Hematopoietic multipotent progenitor cell (in vitro differentiated cells): Measurements from ENCODE around the gene TMEM45B. TPM values are rescaled to one million over a fixed set of nuclear protein-coding genes. Genes with fewer than 3 reads are reported as not detected.
"Not testable (repeated sequence)": the region's sequence is repeated elsewhere in the genome, so short reads cannot be mapped to it uniquely, and the experiment has no call there.

Source experiments
- DNase-seq, 3 donors: peaks; one replicate each; pipeline ENCODE4 v3.0.0-alpha.2; 2011 to 2015; ENCODE audit warnings: low read depth in 2 of 3, low spot score in 2 of 3
- total RNA-seq: library from RNA; depleted of rRNA; stranded (reverse); fragments of >200 nt; gene quantifications from one replicate; pipeline ENCODE4 v1.2.3, GENCODE V29; 2012

TMEM45B gene
- total RNA-seq, 1 donor, result 0.27 TPM

DNA sequence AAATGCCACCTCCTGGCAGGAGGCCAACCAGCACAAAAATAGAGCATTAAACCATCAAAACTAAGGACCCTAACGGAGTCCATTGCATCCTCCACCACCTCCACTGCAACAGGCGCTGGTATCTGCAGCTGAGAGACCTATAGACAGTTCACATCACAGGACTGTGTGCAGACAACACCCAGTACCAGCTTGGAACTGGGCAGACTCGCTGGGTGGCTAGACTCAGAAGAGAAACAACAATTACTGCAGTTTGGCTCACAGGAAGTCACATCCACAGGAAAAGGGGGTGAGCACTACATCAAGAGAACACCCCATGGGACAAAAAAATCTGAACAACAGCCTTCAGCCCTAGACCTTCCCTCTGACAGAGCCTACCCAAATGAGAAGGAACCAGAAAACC is 11.6 kb upstream of the TMEM45B start:
- DNase-seq, result no peak

DNA sequence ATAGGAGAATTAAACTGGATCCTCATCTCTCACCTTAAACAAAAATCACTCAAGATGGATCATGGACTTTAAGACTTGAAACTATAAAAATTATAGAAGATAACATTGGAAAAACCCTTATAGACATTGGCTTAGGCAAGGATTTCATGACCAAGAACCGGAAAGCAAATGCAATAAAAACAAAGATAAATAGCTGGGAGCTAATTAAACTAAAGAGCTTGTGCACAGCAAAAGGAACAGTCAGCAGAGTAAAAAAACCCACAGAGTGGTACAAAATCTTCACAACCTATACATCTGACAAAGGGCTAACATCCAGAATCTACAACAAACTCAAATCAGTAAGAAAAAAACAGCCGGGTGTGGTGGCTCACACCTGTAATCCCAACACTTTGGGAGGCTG is 7.4 kb upstream of the TMEM45B start:
- DNase-seq, result not testable (repeated sequence)

DNA sequence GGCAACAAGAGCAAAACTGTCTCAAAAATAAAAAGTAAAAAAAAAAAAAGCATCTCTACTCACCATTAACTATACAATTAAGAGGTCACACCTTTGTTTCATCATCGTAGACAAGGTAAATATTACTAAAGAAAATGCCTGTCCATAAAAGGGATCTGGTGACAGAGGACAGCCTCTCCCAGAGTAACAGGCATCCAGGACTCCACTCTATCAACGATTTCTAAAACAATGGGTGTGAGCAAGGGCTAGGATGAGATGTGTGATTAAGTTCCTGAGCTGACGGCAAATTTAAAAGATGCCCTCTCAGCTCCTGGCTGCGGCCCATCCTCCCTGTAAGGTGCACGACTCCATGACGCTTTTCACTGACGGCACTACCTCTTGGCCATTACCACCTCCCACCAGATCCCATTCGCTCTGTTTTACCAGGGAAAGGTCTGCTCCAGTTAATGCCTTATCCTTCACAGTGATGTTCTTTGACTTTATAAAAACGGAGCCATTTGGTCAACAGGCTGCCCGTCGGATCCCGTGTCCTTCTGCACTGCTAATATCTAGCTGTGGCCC is 2.3 kb upstream of the TMEM45B start:
- DNase-seq, result no peak

DNA sequence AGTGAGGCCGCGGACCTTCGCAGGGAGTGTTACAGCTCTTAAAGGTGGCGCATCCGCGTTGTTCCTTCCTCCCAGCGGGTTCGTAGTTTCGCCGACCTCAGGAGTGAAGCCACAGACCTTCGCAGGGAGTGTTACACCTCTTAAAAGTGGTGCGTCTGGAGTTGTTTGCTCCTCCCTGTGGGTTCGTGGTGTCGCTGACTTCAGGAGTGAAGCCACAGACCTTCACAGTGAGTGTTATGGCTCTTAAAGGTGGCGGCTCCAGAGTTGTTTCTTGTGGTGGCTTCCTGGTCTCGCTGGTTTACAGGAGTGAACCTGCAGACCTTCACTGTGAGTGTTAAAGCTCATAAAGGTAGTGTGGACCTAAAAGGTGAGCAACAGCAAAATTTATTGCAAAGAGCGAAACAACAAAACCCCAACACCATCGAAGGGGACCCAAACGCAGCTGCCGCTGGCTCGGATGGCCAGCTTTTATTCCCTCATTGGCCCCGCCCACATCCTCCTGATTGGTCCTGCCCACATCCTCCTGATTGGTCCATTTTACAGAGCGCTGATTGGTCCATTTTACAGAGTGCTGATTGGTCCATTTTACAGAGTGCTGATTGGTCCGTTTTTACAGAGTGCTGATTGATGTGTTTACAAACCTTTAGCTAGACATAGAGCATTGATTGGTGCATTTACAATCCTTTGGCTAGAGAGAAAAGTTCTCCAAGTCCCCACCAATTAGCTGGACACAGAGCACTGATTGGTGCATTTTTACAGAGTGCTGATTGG is 1.2 kb upstream of the TMEM45B start:
- DNase-seq, result peak in 2 of 3 donors; percentile 14 to 54

DNA sequence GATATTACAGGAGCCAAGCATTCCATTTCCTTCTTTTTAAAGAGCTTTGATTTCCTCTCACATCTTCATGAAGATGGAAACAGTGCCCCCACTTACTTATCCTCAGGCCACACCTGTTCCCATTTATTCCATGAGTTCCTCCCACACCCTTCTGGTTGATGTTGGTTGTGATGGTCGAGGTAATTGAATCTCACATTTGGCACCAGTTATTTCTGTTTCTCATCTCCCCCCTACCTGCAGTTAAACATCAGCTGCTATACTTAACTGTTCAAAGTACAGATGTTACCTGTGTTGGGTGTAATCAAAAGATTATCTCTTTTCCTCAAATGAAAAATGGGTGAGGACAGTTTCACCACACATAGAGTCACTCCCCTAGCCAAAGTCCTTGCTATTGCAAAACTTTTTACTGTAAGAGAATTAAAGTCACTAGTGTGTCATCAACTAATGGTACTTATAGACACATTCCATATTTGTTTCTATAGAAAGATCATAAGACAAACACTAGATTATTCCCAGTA is 1.9 kb downstream of the TMEM45B start:
- DNase-seq, result no peak

DNA sequence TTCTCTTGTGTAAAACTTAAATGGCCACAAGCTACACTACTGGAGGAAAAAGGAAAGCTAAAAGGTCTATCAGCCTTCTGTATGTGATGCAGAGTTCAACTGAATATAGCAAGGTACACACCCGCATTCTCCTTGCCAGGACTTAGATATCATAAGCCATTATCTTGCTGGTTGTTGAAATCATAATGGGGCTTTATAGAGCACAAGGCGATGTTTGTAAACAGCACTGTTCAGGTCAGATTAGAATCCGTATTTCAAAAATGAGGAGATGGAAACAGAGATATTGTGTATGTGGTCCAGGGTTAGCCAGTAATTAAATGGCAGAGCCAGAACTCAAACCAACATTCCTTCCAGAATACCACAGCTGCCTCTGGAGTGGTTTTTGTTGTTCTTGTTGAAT is 2.6 kb downstream of the TMEM45B start:
- not testable (repeated sequence) for DNase-seq

DNA sequence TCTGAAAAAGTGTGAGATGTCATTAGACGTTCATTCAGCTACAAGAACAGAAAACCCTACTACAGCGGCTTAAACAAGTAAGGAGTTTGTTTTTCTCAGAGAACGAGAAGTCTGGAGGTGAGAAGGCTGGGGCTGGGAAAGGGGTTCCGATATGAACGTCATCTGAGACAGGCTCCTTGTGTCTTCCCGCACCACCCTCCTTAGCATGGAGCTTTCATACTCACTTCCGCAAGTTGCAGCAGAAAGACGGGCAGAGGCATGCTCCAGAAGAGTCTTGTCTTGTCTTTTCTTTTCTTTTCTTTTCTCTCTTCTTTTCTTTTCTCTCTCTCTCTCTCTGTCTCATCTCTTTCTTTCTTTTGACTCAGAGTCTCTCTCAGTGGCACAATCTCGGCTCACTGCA is 3.6 kb downstream of the TMEM45B start:
- no peak for DNase-seq

DNA sequence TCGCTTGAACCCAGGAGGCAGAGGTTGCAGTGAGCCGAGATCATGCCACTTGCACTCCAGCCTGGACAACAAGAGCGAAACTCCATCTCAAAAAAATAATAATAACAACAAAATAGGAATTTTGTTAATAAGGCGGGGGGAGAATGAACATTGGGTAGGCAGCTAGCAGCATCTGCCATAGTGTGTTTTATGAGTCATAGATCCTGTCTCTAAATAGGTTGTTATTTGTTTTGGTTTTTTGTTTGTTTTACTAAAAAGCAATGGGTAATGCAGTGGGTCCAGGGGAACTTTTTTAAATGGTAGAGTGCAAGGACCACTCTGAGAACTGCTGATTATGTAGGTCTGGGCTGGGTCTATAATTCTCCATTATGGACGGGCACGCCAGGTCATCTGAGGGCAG is 4.6 kb downstream of the TMEM45B start:
- DNase-seq, result not testable (repeated sequence)

DNA sequence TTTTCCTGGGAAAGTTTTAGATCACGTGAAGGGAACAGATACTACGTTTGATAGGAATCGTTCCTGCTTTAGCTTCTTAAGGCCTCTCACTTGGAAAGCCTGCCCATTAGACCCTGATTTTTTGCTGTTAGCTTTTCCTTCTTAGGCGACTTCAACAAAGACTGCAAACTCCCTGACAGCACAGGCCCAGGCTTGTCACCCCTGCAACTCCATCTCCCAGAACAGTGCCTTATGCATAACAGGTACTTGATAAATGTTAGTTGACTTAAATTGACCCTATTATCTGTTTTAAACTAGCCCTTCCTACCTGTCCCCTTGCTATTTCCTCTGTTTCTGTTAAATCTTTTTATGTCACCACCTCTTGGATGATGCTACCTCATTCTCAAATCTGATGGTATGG is 7.6 kb downstream of the TMEM45B start:
- not testable (repeated sequence) for DNase-seq

DNA sequence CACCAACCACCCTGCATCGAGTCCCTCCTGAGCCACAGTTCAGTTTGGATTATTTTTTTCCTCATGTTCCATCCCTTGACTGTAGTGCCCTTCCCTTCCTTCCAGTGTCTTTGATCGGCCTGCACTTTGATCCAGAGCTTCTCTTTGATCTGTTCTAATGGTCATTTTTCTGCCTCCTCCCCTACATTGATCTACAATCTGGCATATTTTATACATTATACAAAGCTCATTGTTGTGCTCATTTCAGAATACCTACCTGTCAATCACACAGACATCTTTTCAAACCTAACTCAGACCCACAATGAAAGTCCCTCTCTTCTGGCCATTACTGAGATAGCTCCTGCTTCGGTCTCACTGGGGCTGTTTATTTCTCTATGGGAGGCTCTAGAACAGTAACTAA is 8.2 kb downstream of the TMEM45B start:
- not testable (repeated sequence) for DNase-seq

DNA sequence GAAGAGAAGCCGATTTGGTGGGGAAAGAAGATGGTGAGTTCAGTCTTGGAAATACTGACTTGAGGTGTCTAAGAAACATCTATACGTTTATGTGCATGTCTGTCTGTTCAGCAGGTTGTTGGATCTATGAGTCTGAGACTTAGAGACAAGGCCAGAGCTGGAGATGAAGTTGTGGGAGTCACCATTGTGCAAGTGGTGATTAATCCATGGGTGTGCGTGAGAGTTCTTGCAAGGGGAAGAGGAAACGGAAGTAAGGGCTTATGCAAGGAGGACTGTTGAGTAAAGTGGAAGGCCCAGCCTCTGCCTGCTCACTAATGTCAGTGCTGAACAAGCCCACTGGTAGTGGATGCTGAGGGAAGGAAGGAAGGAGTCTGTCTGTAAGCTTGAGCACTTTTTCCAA is 9.7 kb downstream of the TMEM45B start:
- peak in 1 of 3 donors; percentile 13 for DNase-seq

DNA sequence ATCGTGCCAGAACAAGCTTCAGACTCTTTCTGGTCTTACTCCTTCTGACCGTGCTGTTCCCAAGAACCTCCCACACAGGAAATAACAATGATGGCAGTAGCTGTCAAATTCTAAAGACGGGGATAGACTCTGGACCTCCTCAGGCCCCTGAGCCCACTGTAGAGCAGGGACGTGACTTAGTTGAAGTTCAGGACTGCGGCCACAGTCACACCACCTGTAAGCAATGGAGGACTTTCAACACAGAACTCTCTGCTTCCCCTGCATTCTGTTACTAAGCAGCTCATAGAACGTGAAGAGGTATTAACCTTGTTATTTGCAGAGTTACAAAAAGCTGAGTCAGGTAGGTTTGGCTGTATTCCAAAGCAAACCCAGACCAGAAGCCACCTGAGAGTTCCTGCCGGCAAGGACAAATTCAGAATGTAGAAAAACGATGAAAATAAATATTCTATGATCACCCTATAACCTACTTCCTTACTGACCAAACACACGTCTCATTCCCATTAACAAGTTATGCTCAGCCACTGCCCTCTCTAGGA is 12.7 kb downstream of the TMEM45B start:
- peak in 2 of 3 donors; percentile 34 to 63 for DNase-seq

DNA sequence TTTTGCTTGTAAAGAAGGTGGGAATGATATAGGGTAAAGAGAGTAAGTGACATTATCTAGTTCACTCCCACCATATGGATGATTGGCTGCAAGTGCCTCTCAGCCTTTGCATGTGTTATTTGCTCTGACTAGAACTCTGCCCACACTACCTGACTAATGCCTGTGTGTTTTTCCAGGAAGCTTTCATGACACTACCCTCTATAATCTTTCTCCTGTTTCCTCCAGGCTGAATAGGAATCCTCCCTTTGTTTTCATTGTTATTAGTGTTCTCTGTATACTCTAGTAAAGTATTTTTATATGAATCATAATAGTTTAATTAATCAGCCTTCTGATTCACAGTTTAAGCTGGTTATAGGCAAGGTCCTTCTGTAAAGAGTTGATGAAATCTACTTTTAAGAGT is 13.8 kb downstream of the TMEM45B start:
- not testable (repeated sequence) for DNase-seq

DNA sequence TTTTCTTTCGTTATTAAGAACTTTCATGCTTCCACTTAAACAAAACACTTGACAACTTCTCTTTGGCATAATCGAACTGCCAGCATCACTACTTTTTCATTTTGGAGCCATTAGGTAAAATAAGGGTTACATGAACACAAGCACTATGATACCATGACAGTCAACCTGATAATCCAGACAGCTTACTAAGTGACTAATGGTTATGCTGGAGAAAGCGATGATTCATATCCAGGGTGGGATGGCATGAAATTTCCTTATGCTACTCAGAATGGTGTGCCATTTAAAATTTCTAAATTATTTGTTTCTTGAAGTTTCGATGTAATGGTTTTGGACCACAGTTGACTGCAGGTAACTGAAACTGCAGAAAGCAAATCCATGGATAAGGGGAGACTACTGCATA is 15.6 kb downstream of the TMEM45B start:
- DNase-seq, result not testable (repeated sequence)

DNA sequence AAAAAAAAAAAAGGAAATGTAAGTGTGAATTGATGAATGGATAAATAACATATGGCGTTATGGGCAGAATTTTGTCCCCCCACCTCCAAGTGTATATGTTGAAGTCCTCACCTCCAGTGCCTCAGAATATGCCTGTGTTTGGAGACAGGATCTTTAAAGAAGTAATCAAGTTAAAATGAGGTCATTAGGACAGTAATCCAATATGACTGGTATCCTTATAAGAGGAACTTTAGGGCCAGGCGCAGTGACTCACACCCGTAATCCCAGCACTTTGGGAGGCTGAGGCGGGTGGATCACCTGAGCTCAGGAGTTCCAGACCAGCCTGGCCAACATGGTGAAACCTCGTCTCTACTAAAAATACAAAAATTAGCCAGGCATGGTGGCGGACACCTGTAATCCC is 17.6 kb downstream of the TMEM45B start:
- not testable (repeated sequence) for DNase-seq

DNA sequence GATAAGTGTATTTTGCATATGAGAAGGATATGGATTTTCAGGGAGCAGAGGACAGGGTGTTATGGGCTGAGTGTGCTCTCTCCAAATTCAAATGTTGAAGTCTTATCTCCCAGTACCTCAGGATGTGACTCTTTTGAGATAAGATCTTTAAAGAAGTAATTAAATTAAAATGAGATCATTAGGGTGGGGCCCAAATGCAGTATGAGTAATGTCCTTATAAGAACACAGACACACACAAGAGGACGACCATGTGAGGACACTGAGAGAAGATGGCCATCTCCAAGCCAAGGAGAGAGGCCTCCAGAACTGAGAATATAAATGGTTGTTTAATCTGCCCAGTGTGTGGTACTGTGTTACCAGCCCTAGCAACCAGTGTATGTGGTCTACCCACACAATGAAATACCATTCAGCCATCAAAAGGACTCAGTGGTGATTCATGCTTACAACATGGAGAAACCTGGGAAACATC is 20.8 kb downstream of the TMEM45B start:
- DNase-seq, result not testable (repeated sequence)

DNA sequence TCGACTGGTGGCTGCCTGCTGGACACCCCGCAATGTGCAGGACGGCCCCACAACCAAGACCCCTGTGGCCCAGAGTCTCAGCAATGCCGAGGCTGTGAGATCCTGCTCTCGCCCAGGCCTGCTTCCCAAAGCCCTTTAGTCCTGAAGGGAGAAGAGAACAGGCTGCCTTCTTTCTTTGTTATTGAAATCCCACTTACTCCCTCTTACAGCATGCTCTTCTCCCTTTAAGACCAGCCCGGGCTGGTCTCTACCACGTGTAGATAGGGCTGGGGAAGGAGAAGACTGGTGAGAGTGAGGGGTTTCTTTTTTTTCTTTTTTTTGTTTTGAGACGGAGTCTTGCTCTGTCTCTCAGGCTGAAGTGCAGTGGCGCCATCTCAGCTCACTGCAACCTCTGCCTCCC is 21.3 kb downstream of the TMEM45B start:
- no peak for DNase-seq

DNA sequence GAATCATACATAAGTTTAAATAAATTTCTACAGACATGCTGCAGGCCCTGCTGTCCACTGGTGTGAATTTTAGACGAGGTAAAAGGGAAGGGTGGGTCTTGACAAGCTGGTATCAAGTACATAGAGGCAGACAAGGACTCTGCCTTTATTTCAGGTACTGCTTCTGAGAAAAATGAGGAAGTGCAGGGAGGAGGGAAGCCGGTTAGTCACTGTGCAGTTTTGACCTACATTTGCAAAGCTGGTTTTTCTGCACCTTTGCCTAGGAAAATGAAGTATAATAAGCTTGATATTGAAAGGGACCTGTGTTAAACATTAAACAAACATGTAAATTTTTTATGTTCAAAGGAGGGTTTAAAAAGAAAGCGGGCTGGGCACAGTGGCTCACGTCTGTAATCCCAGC is 24.6 kb downstream of the TMEM45B start:
- peak in 1 of 3 donors; percentile 49 for DNase-seq

DNA sequence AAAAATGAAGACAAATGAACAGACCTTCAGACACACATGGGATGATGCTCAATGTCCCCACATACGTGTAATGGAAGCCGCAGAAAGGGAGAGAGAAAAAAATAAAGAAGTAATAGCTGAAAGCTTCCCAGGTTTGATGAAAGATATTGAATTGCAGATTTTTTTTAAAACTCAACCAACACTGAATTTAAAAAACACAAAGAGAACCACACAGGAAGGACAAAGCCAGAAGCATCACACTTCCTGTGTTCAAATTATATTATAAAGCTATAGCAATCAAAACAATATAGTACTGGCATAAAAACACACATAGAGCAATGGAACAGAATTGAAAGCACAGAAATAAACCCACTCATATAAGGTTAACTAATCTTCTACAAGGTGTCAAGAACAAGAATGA is 26.5 kb downstream of the TMEM45B start:
- no peak for DNase-seq

DNA sequence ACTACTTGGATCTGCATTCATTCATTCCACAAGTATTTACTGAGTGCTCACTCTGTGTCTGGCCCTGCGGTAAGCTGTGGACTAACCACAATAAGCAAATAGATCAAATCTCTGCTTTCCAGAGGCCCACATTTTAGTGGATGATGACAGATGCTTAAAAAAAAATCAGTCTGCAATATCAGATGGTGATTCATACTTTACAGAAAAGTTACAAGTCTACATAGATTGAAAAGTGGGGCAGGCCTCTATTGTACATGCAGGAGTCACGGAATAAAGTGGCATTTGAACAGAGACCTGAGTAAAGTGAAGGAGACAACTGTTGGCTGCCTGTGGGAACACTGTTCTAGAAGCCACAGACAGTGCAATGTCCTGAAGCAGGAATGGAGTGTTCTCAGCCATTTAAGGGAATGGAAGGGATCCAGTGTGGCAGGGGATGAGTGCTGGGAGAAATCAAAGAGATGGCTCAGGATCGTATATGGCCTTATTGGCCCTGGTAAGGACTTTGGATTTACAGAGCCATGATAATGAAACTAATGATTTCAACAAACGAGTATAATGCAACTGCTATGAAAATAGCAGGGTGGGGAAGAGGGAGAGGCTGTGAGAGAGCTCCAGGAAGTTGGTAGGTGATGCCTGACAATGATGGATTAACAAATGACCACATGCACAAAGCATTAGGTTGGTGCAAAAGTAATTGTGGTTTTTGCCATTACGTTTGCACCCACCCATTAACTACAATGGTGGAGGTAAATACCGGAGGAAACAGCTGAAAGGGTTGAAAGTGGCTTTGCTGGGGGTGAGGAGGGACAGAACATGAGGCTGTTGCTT is 31.1 kb downstream of the TMEM45B start:
- DNase-seq, result peak in 2 of 3 donors; percentile 33 to 73

DNA sequence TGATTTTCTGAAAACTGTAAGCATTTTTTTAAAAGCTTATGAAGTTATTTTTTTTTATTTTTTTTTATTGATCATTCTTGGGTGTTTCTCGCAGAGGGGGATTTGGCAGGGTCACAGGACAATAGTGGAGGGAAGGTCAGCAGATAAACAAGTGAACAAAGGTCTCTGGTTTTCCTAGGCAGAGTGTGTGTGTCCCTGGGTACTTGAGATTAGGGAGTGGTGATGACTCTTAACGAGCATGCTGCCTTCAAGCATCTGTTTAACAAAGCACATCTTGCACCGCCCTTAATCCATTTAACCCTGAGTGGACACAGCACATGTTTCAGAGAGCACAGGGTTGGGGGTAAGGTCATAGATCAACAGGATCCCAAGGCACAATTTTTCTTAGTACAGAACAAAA is 31.7 kb downstream of the TMEM45B start:
- not testable (repeated sequence) for DNase-seq
